Kidney epithelial cell (primary cell): ENCODE results near the gene BRI3BP. TPM values are rescaled to one million over a fixed set of nuclear protein-coding genes. Genes with fewer than 3 reads are reported as not detected.
A peak's percentile ranks its signal among the peaks of the same experiment; 100 is the strongest.

Experiments
- DNase-seq: peaks from one replicate; pipeline ENCODE4 v3.0.0-alpha.2; 2010; ENCODE audit warnings: low read depth
- H3K27me3 ChIP-seq: 2 replicates; pipeline ENCODE4 v1.6.0; 2011; ENCODE audit warnings: low read length; ENCODE audit not compliant: control insufficient read depth, insufficient read depth
- H3K36me3 ChIP-seq: 2 replicates; pipeline ENCODE4 v1.5.1; 2011; ENCODE audit warnings: low read length; ENCODE audit not compliant: control insufficient read depth, insufficient read depth
- H3K4me3 ChIP-seq: 2 replicates; pipeline ENCODE4 v1.5.1; 2011; ENCODE audit warnings: low read depth, mild to moderate bottlenecking, control low read depth, low read length
- total RNA-seq: library from RNA; depleted of rRNA; stranded (reverse); fragments of >200 nt; gene quantifications from 2 replicates; pipeline ENCODE4 v1.2.3, GENCODE V29; 2015
- TF ChIP-seq, protein P1 (sequence below): IDR thresholded peaks from 2 replicates; pipeline ENCODE4 v1.5.1; 2011; ENCODE audit warnings: mild to moderate bottlenecking, moderate library complexity, low read length, control low read depth, inconsistent platforms; ENCODE audit not compliant: insufficient read depth, poor library complexity, severe bottlenecking

Gene BRI3BP
- total RNA-seq, 1 donor from 2014 or later: 7.3 TPM

DNA sequence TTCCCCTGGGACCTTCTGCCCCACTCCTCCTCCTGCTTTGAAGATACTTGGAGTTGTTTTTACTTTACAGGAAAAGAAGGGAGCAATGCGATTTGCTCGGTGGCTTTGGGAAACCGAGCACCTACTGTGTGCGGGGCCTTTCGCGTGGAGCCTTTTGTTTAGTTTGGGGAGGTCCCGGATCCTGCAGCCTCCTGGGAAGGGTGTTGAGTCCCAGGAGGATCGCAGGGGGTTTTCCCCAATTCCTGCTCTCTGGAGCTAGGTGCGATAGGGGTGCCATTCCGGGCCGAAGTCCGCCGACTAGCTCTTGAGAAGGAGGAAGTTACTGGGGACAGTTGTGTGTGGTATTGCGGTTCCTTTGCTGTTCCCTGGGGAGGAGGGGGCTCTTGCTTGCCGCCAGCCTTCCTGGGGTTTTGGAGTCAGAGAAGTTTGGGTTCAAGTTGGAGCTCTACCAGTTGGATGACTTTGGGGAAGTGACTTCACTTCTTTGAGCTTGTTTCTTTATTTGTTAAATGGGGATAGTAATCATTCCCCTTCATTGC is 1.1 kb downstream of the BRI3BP start:
- peak overlapping the region; percentile 67 for H3K4me3 ChIP-seq
- no peak for DNase-seq
- H3K36me3 ChIP-seq: no peaks in the 10 kb centered on the region
- TF ChIP-seq, protein P1, sequence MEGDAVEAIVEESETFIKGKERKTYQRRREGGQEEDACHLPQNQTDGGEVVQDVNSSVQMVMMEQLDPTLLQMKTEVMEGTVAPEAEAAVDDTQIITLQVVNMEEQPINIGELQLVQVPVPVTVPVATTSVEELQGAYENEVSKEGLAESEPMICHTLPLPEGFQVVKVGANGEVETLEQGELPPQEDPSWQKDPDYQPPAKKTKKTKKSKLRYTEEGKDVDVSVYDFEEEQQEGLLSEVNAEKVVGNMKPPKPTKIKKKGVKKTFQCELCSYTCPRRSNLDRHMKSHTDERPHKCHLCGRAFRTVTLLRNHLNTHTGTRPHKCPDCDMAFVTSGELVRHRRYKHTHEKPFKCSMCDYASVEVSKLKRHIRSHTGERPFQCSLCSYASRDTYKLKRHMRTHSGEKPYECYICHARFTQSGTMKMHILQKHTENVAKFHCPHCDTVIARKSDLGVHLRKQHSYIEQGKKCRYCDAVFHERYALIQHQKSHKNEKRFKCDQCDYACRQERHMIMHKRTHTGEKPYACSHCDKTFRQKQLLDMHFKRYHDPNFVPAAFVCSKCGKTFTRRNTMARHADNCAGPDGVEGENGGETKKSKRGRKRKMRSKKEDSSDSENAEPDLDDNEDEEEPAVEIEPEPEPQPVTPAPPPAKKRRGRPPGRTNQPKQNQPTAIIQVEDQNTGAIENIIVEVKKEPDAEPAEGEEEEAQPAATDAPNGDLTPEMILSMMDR: no peak
- no peaks in the 10 kb centered on the region for H3K27me3 ChIP-seq

DNA sequence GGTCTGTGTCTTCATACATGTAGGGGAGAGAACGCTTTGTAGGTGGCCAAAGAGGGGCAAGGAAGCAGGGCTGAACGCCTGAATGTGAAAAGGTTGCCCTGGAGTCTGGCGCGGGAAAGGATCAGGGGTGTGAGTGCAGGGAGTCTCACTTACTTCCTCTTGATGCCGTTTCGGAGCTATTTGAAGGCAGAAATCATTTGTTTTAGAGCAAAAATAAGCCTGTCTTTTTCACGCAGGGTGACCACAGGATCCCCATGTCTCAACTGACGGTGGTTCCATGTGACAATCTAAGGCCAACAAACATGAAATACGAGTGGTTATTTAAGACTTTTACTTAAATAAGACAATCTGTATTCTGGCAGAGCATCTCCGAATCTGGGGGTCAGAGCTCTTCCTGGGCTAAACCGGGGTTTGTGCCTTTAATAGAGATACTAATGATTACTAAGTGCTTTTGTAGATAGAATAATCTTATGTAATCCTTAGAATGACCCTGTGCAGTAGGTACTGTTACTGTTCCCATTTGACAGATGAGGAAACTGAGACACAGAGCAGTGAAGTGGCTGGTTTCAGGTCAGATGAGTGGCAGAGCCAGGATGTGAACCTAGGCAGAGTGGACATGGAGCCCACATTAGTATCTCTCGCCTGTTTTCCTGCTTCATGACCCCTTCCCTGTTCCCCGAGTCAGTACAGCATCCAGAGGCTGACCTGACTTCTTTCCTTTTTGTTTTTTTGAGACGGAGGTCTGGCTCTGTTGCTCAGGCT is 1.9 kb downstream of the BRI3BP start:
- TF ChIP-seq, protein P1: no peak
- H3K27me3 ChIP-seq: no peaks in the 10 kb centered on the region
- H3K4me3 ChIP-seq: peak overlapping the region; percentile 67
- no peaks in the 10 kb centered on the region for H3K36me3 ChIP-seq
- DNase-seq: no peak

DNA sequence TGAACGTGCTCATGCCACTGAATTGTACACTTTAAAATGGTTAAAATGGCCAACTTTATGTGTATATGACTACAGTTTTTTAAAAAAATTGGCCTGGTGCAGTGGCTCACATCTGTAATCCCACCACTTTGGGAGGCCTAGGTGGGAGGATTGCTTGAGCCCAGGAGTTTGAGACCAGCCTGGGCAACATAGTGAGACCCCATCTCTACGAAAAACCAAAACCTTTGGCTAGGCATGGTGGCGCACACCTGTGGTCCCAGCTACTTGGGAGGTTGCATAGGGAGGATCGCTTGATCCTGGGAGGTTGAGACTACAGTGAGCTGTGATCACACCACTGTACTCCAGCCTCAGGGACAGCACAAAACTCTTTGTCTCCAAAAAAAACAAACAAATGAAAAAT is 5.3 kb downstream of the BRI3BP start:
- TF ChIP-seq, protein P1: no peak
- Histone ChIP-seq H3K4me3 (no peak overlapping the region), H3K27me3 (no peaks in the 10 kb centered on the region), H3K36me3 (no peaks in the 10 kb centered on the region)
- DNase-seq: no peak

DNA sequence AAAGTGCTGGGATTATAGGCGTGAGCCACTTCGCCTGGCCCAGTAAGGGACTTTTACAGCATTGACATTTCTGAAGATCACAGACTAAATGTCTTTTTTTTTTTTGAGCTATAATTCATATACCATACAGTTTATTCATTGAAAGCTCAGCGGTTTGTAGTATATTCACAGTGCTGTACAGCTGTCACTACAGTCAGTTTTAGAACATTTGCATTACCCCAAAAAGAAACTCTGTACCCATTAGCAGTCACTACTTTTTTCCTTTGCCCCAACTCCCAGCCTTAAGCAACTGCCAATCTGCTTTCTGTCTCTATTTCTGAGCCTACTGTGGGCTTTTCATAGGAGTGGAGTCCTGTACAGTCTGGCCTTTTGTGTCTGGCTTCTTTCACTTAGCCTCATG is 8.2 kb downstream of the BRI3BP start:
- no peaks in the 10 kb centered on the region for H3K36me3 ChIP-seq
- H3K27me3 ChIP-seq: no peaks in the 10 kb centered on the region
- no peak overlapping the region for H3K4me3 ChIP-seq
- TF ChIP-seq, protein P1: no peak
- no peak for DNase-seq

DNA sequence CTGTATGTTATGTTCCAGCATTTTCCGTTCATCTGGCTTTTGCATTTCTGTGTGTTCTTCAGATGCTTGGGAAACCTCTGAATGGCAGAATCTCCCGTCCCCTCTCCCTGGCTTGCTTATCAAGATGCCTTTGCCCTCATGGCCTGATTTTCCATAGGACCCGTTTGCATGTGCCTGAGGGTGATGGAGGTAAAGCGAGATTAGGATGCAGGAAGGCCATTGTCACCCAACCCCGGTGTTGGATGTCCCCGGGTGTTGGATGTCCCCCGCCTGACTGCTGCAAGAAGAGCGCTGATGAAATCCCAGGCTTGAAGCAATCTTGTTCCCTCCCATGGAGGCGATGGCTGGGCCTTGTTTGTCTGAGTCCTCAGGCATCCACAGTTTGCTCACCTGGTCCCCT is 9.6 kb downstream of the BRI3BP start:
- Histone ChIP-seq H3K36me3 (no peaks in the 10 kb centered on the region), H3K27me3 (no peaks in the 10 kb centered on the region), H3K4me3 (no peak overlapping the region)
- TF ChIP-seq, protein P1: no peak
- DNase-seq: no peak

DNA sequence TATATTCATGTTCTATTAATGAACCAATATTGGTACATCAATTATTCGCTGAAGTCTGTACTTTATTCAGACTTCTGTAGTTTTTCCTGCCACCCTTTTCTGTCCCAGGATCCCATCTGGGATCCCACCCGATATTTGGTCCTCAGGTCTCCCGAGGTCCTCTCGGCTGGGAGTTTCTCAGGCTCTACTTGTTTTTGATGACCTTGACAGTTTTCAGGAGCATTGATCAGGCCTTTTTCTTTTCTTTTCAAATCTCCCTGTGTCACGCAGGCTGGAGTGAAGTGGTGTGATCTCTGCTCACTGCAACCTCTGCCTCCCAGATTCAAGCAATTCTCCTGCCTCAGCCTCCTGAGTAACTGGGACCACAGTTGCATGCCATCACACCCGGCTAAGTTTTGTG is 11.2 kb downstream of the BRI3BP start:
- TF ChIP-seq, protein P1: no peak

More for the DNA sequence above, 11.2 kb downstream of the BRI3BP start:
- no peak for DNase-seq
- Histone ChIP-seq H3K27me3 (no peaks in the 10 kb centered on the region), H3K4me3 (no peak overlapping the region), H3K36me3 (no peaks in the 10 kb centered on the region)
